Measurements from ENCODE around the gene ATAD3B. TPM values are rescaled to one million over a fixed set of nuclear protein-coding genes. Genes with fewer than 3 reads are reported as not detected.

ATAD3B gene
- total and polyA plus RNA-seq, 2 of the 13 experiments (the other 11 are each of a cell fraction or from before 2014, with no cell fraction given): 9.6 to 31.1 TPM

DNA sequence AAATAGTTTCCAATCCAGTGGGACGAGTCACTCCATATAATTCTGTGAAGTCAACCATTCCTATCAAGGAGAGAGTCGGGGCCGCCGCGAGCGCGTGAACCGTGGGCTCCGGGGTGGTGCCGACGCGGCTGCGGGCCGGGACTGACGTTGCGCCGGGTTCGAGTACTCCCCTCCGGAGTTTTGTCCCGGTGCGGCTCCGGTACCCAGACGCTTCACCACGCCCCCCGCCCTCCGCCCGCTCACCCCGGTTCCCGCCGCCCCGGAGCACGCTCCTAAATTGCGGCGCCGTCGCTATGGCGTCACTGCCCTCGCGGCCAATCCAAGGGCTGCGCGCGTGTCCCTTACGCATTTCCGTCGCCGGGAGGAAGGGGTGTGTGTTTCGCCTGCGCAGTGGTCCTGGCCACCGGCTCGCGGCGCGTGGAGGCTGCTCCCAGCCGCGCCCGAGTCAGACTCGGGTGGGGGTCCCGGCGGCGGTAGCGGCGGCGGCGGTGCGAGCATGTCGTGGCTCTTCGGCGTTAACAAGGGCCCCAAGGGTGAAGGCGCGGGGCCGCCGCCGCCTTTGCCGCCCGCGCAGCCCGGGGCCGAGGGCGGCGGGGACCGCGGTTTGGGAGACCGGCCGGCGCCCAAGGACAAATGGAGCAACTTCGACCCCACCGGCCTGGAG is at the start of gene ATAD3B (continued):
- TF ChIP-seq, protein P1, sequence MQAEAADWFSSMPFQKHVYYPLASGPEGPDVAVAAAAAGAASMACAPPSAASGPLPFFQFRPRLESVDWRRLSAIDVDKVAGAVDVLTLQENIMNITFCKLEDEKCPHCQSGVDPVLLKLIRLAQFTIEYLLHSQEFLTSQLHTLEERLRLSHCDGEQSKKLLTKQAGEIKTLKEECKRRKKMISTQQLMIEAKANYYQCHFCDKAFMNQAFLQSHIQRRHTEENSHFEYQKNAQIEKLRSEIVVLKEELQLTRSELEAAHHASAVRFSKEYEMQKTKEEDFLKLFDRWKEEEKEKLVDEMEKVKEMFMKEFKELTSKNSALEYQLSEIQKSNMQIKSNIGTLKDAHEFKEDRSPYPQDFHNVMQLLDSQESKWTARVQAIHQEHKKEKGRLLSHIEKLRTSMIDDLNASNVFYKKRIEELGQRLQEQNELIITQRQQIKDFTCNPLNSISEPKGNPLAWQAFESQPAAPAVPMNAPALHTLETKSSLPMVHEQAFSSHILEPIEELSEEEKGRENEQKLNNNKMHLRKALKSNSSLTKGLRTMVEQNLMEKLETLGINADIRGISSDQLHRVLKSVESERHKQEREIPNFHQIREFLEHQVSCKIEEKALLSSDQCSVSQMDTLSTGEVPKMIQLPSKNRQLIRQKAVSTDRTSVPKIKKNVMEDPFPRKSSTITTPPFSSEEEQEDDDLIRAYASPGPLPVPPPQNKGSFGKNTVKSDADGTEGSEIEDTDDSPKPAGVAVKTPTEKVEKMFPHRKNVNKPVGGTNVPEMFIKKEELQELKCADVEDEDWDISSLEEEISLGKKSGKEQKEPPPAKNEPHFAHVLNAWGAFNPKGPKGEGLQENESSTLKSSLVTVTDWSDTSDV (CRISPR knock-in tag; IDR thresholded peaks at IDR 0.05): no peak
- TF ChIP-seq ZZZ3 (CRISPR knock-in tag; IDR thresholded peaks at IDR 0.05; ENCODE audit: borderline replicate concordance) (peak; percentile 55; the same call in 1 of the 2 replicates), HOXD1 (CRISPR knock-in tag; IDR thresholded peaks at IDR 0.05) (peak; percentile 70; the same call in 1 of the 2 replicates), GATAD1 (CRISPR knock-in tag; IDR thresholded peaks at IDR 0.05) (peak; percentile 99), ZSCAN9 (CRISPR knock-in tag; IDR thresholded peaks at IDR 0.05; ENCODE audit: borderline replicate concordance) (peak; percentile 35; the same call in 1 of the 2 replicates), TARDBP (CRISPR knock-in tag; IDR thresholded peaks at IDR 0.05) (no peak), ASH2L (IDR thresholded peaks at IDR 0.05; ENCODE audit: insufficient read length, low read depth, low read length) (peak; percentile 62), NBN (conservative IDR thresholded peaks at IDR 0.05) (no peak), ZNF274 (CRISPR knock-in tag; IDR thresholded peaks at IDR 0.05) (no peak), TGIF2 (CRISPR knock-in tag; IDR thresholded peaks at IDR 0.05) (peak; percentile 62; the same call in 1 of the 2 replicates), EHMT2 (IDR thresholded peaks at IDR 0.05; ENCODE audit: borderline replicate concordance, low read depth, low read length) (no peak), REL (CRISPR knock-in tag; conservative IDR thresholded peaks at IDR 0.05) (peak; percentile 67; the same call in 1 of the 2 replicates), ELF4 (CRISPR knock-in tag; IDR thresholded peaks at IDR 0.05; ENCODE audit: borderline replicate concordance) (no peak), CREM (IDR thresholded peaks at IDR 0.05) (peak; percentile 95), CREM (CRISPR knock-in tag; IDR thresholded peaks at IDR 0.05) (peak; percentile 75), RARA (CRISPR knock-in tag; IDR thresholded peaks at IDR 0.05) (0 out of 2 replicates have a peak, but pooled peaks have one; percentile 31), ATM (IDR thresholded peaks at IDR 0.05; ENCODE audit: borderline replicate concordance) (no peak), PAWR (CRISPR knock-in tag; IDR thresholded peaks at IDR 0.05; ENCODE audit: borderline replicate concordance) (no peak)
- TF ChIP-seq, protein P2, sequence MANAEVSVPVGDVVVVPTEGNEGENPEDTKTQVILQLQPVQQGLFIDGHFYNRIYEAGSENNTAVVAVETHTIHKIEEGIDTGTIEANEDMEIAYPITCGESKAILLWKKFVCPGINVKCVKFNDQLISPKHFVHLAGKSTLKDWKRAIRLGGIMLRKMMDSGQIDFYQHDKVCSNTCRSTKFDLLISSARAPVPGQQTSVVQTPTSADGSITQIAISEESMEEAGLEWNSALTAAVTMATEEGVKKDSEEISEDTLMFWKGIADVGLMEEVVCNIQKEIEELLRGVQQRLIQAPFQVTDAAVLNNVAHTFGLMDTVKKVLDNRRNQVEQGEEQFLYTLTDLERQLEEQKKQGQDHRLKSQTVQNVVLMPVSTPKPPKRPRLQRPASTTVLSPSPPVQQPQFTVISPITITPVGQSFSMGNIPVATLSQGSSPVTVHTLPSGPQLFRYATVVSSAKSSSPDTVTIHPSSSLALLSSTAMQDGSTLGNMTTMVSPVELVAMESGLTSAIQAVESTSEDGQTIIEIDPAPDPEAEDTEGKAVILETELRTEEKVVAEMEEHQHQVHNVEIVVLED (CRISPR knock-in tag; IDR thresholded peaks at IDR 0.05; ENCODE audit: borderline replicate concordance): peak; percentile 94
- TF ChIP-seq, protein P3, sequence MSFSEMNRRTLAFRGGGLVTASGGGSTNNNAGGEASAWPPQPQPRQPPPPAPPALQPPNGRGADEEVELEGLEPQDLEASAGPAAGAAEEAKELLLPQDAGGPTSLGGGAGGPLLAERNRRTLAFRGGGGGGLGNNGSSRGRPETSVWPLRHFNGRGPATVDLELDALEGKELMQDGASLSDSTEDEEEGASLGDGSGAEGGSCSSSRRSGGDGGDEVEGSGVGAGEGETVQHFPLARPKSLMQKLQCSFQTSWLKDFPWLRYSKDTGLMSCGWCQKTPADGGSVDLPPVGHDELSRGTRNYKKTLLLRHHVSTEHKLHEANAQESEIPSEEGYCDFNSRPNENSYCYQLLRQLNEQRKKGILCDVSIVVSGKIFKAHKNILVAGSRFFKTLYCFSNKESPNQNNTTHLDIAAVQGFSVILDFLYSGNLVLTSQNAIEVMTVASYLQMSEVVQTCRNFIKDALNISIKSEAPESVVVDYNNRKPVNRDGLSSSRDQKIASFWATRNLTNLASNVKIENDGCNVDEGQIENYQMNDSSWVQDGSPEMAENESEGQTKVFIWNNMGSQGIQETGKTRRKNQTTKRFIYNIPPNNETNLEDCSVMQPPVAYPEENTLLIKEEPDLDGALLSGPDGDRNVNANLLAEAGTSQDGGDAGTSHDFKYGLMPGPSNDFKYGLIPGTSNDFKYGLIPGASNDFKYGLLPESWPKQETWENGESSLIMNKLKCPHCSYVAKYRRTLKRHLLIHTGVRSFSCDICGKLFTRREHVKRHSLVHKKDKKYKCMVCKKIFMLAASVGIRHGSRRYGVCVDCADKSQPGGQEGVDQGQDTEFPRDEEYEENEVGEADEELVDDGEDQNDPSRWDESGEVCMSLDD (CRISPR knock-in tag; IDR thresholded peaks at IDR 0.05; ENCODE audit: borderline replicate concordance): no peak
- TF ChIP-seq, protein P4, sequence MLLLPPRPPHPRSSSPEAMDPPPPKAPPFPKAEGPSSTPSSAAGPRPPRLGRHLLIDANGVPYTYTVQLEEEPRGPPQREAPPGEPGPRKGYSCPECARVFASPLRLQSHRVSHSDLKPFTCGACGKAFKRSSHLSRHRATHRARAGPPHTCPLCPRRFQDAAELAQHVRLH (CRISPR knock-in tag; IDR thresholded peaks at IDR 0.05; ENCODE audit: borderline replicate concordance, low read depth): peak; percentile 35; the same call in 1 of the 2 replicates
- TF ChIP-seq, protein P5, sequence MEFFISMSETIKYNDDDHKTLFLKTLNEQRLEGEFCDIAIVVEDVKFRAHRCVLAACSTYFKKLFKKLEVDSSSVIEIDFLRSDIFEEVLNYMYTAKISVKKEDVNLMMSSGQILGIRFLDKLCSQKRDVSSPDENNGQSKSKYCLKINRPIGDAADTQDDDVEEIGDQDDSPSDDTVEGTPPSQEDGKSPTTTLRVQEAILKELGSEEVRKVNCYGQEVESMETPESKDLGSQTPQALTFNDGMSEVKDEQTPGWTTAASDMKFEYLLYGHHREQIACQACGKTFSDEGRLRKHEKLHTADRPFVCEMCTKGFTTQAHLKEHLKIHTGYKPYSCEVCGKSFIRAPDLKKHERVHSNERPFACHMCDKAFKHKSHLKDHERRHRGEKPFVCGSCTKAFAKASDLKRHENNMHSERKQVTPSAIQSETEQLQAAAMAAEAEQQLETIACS (CRISPR knock-in tag; IDR thresholded peaks at IDR 0.05): no peak
